ENCODE measurements around the gene C1QTNF12.
A peak's percentile ranks its signal among the peaks of the same experiment; 100 is the strongest.

Gene C1QTNF12

DNA sequence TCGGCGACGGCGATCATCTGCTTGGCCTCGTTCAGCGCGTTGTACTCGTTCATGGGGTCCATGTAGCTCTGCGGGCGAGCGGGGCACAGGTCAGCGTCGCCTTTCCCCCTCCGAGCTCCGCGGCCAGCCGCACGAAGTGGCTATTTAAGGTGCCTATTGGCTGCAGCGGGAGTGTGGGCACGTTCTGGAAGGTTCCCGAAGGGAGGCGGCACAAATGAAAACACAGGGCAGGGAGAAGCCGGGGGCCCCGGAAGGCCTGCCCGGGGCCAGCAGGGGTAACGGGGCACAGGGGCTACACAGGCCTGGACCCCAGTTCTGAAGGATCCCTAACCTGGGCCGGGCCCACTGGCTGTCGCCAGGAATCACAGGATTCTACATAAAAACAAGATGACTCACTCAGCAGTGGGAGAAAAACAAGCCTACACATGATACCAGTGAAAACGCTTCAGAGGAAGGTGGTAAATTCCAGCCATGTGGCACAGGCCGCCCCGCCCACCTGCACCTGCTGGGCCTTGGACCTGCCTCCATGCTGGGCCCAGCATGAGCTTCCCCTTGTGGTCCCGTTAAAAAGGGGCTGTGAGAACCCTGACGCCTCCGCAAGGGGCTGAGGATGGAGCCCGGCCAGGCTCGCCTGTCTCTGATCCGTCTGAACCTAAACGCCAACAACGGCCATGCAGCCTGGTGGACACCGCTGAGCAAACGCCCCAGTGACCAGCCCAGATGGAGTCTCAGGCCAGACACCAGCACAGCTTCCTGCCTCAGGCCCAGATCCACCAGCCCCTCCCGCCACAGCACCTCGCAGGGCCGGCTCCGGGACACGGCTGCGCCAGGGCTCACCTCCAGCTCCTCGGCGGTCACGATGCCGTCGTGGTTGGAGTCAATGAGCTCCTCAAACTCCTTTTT is 28.6 kb downstream of the C1QTNF12 start:
- no peak overlapping the region for H3K4me3 Mint-ChIP-seq

DNA sequence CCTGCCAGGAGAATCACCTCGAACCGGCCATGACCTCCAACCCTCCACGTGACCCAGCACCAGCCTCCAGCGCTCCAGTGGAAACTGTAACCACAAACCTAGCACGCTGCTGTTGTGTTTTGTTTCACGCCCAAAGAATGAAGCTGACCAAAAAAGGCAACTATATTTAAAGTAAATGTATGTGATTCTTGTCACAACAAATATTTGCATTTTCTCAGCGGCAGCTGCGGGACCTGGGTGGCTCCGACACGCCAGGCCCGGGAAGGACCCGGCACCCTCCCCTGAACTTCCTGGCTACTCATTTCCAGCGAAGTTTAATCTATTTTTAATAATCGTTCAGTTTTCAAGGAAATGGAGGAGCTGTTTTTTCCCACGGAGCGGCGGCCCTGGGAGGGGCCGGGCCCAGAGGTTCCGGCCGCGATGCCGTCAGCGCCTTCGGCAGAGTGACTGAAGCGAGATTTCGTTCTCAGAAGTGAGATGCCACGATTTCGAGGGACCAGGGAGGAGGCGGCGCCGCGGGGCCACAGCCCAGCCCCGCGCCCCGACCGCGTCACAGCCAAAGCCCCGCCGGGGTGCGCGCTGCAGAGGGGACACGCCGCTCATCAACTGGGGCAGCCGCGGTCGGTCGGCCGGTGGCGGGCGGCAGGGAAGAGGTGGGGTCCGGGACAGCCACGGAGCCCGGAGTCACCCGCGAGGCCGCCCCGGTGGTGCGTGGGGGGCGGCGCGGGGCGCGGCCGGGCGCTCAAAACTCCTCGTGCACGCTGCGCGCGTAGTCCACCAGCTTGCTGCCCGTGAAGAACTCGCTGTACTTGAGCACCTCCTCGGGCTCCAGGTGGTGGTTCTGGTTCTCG is 29.5 kb downstream of the C1QTNF12 start:
- Mint-ChIP-seq H3K4me3 (no peak overlapping the region), H3K36me3 (ENCODE audit: low read depth) (peaks cover 20% of the 10 kb centered on the region), H3K9me3 (no peaks in the 10 kb centered on the region), H3K4me1 (no peaks in the 10 kb centered on the region), H3K27ac (peak overlapping the region in 1 of 3 experiments; percentile 59), H3K27me3 (ENCODE audit: low read depth) (no peaks in the 10 kb centered on the region)
- TF ChIP-seq, protein P1, sequence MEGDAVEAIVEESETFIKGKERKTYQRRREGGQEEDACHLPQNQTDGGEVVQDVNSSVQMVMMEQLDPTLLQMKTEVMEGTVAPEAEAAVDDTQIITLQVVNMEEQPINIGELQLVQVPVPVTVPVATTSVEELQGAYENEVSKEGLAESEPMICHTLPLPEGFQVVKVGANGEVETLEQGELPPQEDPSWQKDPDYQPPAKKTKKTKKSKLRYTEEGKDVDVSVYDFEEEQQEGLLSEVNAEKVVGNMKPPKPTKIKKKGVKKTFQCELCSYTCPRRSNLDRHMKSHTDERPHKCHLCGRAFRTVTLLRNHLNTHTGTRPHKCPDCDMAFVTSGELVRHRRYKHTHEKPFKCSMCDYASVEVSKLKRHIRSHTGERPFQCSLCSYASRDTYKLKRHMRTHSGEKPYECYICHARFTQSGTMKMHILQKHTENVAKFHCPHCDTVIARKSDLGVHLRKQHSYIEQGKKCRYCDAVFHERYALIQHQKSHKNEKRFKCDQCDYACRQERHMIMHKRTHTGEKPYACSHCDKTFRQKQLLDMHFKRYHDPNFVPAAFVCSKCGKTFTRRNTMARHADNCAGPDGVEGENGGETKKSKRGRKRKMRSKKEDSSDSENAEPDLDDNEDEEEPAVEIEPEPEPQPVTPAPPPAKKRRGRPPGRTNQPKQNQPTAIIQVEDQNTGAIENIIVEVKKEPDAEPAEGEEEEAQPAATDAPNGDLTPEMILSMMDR (IDR thresholded peaks at IDR 0.05; ENCODE audit: unreplicated experiment in 3 of 3) = no peak

More for the DNA sequence above, 28.6 kb downstream of the C1QTNF12 start:
- TF ChIP-seq, protein P1 (IDR thresholded peaks at IDR 0.05; ENCODE audit: unreplicated experiment in 3 of 3) = no peak
- Mint-ChIP-seq H3K9me3 (no peaks in the 10 kb centered on the region), H3K36me3 (ENCODE audit: low read depth) (peaks cover 23% of the 10 kb centered on the region), H3K27ac (no peak overlapping the region), H3K27me3 (ENCODE audit: low read depth) (no peaks in the 10 kb centered on the region), H3K4me1 (no peaks in the 10 kb centered on the region)

DNA sequence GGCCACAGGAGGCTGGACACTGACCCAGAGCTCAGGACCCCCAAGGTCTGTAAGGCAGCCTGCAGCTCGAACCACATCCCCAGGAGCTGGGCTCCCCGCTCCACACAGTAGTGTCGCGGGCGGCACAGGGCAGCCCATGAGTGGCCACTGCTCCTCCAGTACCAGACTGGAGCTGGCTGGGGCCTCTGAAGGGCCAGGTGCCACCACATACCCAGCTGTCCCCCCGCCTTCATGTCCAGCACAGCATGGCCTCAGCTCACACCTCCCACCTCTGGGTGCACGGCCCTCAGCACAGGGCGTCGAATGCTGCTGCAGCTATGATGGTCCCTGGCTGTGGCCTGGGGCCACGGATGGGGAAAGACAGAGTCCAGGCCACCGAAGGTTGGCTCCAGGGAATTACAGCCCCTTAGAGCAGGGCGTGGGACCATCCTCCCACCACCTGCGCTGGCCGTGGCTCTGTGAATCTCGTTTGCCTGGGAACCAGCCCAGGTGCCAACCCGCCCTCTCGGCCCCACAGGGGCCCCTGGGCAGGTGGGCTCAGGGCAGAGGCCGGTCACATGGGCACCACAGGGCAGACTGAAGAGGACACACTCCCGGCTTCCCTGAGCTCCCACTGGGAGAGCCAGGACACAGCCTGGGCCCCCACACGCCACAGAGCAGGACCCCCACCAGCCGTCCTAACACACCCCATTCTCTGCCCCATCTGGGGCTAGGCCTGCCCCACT is 30.5 kb downstream of the C1QTNF12 start:
- peaks cover under 1% of the 10 kb centered on the region for H3K27me3 Mint-ChIP-seq (ENCODE audit: low read depth)
- peaks cover 19% of the 10 kb centered on the region for H3K36me3 Mint-ChIP-seq (ENCODE audit: low read depth)
- H3K9me3 Mint-ChIP-seq = no peaks in the 10 kb centered on the region
- TF ChIP-seq, protein P1 (IDR thresholded peaks at IDR 0.05; ENCODE audit: unreplicated experiment in 3 of 3) = no peak
- H3K4me1 Mint-ChIP-seq = no peaks in the 10 kb centered on the region
- H3K27ac Mint-ChIP-seq = no peak overlapping the region
- H3K4me3 Mint-ChIP-seq = no peak overlapping the region

DNA sequence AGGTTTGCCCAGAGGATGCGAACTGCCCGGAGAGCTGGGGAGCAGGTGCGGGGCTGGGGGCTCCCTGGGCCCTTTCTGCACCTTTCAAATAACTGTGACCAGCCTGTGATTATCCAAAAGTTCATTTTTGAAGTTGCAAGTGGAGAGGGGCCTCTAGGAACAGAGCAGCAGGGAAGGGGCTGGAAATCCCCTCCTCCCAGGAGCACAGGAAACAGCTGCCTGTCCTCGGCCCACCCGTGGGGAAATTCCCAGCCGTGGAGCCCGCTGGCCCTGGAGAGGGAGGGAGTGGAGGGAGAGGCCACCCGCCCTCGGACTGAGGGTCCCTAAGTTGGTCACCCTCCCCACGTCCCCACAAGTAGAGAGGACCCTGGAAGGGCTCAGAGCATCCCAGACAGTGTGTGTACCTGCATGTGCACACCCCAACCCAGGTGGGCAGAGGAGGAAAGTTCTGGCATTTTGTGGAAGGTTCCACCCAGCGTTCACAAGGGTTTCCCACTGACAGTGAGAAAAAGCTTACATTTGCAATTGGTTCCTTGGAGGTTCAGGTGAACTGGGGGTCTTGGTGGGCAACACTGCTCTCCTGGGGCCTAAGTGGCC is 31.3 kb downstream of the C1QTNF12 start:
- Mint-ChIP-seq H3K4me3 (no peak overlapping the region), H3K36me3 (ENCODE audit: low read depth) (peaks cover 11% of the 10 kb centered on the region), H3K9me3 (no peaks in the 10 kb centered on the region), H3K27ac (no peak overlapping the region), H3K27me3 (ENCODE audit: low read depth) (peaks cover 3% of the 10 kb centered on the region), H3K4me1 (no peaks in the 10 kb centered on the region)
- TF ChIP-seq, protein P1 (IDR thresholded peaks at IDR 0.05; ENCODE audit: unreplicated experiment in 3 of 3) = no peak

DNA sequence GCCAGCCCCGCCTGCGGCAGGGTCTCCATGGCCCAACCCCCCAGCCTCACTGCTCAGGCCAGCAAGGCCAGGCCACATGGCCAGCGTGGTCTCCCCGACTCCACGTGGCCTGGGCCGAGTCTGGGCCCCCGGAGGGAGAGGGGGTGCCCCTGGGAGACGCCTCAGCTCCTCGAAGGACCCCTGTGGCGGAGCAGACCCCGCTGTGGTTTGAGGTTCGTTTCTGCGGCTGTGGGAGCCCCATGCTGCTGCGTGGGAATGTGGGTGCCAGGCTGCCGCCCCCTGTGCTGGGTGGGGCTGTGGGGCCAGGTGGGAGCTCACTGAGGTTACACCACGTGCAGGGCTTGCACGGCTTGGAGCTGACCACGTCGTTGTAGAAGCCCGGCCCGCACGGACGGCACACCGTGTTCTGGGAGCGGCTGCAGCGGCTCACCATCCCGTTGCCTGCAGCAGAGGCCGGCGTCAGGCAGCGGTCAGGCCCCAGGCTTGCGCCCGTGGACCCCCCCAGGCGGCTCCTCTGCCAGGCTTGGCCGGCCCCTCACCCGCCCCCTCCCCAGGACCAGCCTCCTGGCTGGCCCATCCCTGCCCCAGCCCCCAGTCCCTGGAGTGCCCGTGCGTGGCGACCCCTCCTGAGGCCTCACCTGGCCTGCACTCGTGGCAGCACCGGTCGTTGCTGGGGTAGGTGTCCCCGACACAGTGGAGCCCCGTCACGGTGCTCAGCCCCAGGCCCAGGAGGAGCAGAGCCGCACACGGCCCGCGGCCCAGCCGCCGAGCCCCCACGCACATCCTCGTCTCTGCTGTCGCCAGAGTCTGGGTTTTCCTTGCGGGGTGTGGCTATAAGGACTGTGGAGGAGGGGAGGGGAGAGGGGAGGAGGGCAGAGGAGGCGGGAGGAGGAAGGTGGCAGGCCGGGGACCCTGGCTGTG is 32.9 kb downstream of the C1QTNF12 start, which contains the start of gene TNFRSF4:
TSS of gene TNFRSF4 (minus strand) at position 809 of the 921 bp plus-strand sequence. CDS start at position 783, 26 bp downstream.
- Mint-ChIP-seq H3K36me3 (ENCODE audit: low read depth) (peaks cover 11% of the 10 kb centered on the region), H3K4me1 (no peaks in the 10 kb centered on the region), H3K4me3 (no peak within 1 kb of the TSS), H3K27me3 (ENCODE audit: low read depth) (peaks cover 3% of the 10 kb centered on the region), H3K9me3 (no peaks in the 10 kb centered on the region), H3K27ac (no peak within 1 kb of the TSS)
- TF ChIP-seq, protein P1 (IDR thresholded peaks at IDR 0.05; ENCODE audit: unreplicated experiment in 3 of 3) = no peak

Data from nephron (organoid).